ENCODE measurements around the gene SYNPO2.
"Not testable (repeated sequence)": the region's sequence is repeated elsewhere in the genome, so short reads cannot be mapped to it uniquely, and the experiment has no call there.

SYNPO2 gene

GRCh38 chr4:119010221-119010620 is 121.6 kb downstream of the SYNPO2 start:
- DNase-seq = not testable (repeated sequence)

DNA sequence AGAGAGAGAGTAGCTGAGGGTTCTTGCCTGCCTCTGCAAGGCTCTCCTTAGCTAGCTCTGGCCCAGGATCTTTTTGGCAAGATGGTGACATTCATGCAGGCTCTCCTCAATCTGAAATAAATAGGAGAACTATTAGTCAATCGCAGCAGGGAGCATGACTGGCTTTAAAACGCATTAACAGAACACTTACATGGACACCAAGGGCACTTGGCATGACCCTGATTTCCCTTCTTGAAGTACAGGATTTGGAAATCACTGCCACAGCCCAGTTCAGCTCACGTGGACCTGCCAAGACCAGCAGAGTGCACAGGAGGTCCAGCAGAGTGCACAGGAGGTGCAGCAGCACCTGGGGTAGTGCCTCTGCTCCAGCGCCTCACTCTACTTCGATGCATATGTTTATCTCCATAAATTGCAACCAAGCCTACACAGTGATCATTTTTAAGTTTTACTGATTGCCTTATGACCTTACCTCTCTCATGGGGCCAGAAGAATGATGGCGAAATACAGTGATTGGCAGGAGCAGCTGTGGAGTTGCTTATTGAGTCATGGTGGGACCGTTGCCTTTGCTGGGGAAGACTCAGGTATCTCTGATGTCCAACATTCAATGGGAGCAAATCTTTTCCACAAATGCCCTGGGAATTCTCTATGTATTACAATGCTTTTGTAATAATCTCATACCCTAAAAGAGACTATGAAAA is 122.4 kb downstream of the SYNPO2 start:
- no peak for DNase-seq

GRCh38 chr4:119011607-119011988 is 122.9 kb downstream of the SYNPO2 start:
- DNase-seq = no peak

DNA sequence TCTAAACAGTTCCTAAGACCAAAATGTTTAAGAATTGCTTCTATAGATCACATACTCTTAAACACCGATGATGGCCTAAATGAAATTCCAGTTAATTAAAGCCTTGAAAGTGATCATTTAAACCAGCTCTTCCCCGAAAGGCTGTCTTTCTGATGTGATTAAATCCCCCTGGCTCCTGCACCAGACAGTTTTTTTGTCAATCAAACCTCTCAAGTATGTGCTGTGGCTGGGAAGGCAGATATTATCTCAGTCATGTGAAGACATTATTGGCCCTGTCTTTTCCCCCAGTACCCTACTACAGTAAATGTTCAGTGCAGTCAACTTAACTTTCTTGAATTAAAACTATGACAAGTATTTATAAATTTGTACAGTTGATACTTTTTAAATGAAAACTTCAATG is 126.0 kb downstream of the SYNPO2 start:
- no peak for DNase-seq

DNA sequence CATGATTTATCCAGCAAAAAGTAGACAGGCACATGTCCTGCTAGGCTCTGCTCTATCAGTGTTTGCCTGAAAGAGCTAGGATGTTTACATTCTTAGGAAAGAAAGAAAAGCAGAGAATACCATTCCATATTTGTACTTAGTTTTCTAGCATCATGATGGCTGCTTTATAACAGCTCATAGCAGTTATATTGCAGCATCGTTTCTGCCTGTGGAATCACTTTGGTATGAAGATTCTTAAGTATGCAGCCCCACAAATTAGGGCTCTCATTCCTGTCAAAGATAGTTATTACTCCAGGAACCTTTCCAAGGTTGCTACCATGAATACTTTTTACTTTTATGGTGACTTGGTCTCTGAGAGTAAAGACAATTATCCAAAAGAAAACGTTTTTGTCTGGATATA is 128.0 kb downstream of the SYNPO2 start:
- no peak for DNase-seq

DNA sequence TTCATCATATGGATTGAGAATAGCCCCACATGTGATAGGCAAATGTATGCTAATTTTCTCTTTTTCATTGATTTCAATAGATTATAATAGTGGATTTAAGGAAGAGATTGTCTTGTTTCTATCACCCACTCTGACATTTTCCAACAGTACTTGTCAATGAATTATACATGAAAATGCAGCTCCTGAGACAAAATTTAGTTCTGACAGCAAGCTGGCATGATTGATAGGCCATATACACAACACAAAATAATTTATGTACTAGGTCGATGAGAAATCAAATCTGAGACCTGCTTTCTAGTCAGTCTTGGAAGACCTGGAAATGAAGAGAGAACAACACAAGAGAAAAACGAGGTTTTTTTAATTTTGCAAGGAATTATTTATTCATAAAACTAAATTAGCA is 129.0 kb downstream of the SYNPO2 start:
- DNase-seq = no peak

DNA sequence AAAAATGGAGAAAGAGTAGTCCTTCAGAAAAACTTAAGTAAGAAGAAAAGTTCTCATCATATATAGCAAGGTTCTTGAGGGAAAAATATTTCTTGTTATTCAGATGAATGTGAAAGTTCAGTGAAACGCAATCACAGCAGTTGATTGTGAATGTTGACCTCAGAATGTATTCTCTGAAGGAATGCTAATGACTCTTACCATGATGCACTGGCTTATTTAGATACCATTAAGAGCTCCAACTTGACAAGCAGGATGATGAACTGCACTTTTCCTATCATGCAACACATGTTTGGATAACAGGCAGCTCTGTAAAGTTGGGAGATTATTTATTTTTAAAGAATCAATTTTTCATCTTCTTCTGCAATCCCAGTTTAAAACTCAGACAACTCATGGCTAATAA is 131.5 kb downstream of the SYNPO2 start:
- no peak for DNase-seq

DNA sequence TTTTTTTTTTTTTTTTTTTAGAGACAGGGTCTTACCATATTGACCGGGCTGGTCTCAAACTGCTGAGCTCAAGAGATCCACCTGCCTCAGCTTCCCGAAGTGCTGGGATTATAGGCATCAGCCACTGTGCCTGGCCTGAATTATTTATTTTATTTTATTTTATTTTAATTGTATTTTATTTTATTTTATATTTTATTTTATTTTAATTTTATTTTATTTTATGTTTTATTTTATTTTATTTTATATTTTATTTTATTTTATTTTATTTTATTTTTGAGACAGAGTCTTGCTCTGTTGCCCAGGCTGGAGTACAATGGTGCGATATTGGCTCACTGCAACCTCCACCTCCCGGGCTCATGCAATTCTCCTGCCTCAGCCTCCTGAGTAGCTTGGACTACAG is 133.9 kb downstream of the SYNPO2 start:
- DNase-seq = not testable (repeated sequence)

DNA sequence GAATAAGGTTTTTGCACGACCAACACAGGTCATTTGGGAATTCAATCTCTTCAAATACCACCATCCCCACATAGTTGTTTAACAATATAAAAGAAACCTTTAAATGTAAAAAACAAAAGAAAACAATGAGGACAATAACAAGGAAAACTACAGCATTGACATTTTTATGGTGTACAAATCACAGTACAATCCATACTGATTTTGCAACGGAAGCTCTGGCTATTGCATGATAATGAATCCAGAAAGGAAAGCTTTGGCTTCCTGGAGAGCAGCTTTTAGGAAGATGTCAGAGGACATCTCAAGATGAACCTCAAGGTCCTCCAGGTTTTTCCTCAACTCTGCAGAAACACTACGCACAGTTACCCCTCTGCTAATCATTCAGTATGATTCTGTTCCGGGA is 135.4 kb downstream of the SYNPO2 start:
- DNase-seq = no peak

DNA sequence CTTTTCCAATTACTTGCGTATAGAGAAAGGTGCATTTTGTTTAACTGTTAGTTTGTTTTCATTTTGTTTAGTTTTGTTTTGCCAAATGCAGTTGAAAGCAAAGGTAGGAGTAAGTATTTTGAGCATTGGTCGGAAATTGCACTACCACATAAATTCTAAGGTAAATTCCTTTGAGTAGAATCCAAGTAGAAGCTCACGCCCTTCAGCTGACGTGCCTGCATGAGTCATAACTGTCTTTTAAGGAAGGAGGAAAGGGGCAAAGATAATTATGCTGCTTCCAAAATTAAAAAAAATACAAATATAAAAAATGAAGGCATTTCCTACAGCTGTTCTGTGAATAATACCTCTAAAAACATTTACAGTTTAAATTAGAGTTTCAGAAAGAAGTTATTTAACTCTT is 136.8 kb downstream of the SYNPO2 start:
- DNase-seq = no peak

GRCh38 chr4:119025916-119026661 is 137.4 kb downstream of the SYNPO2 start:
- DNase-seq = no peak

- no peak for DNase-seq
Observed at GRCh38 chr4:119026662-119027444, 138.2 kb downstream of the SYNPO2 start.

DNA sequence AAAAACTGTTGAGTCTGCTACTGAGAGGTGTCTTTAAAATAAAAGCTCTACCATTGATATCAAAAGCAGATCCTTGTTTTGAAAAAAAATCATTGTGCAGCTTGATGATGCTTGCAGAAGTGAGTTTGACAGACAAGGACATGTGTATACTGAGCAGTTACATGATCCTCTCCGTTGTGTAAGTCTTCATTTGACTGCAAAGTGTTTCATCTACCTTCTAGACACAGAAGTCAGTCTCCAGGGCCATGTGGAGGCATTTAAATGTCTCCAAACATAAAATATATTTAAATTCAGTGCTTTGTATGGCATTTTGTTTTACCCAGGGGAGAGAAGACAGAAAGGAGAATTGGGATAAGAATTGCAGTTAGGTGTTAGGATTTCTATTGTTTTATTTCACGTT is 139.2 kb downstream of the SYNPO2 start:
- DNase-seq = no peak

- no peak for DNase-seq
Observed at GRCh38 chr4:119028296-119028695, 139.6 kb downstream of the SYNPO2 start.

DNA sequence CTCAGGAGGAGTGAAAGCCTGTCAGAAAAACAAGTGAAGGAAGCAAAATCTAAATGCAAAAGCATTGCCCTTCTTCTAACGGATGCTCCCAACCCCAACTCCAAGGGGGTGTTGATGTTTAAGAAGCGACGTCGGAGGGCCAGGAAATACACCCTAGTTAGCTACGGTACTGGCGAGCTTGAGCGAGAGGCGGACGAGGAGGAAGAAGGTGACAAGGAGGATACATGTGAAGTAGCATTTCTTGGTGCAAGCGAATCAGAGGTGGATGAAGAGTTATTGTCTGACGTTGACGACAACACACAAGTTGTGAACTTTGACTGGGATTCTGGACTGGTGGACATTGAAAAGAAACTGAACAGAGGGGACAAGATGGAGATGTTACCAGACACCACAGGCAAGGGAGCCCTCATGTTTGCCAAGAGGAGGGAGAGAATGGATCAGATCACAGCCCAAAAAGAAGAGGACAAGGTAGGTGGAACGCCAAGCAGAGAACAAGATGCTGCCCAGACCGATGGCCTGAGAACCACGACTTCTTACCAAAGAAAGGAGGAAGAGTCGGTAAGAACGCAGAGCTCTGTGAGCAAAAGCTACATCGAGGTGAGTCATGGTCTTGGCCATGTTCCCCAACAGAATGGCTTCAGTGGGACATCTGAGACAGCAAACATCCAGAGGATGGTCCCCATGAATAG is 141.3 kb downstream of the SYNPO2 start:
- no peak for DNase-seq

- no peak for DNase-seq
Observed at GRCh38 chr4:119030536-119030890, 141.9 kb downstream of the SYNPO2 start.

DNA sequence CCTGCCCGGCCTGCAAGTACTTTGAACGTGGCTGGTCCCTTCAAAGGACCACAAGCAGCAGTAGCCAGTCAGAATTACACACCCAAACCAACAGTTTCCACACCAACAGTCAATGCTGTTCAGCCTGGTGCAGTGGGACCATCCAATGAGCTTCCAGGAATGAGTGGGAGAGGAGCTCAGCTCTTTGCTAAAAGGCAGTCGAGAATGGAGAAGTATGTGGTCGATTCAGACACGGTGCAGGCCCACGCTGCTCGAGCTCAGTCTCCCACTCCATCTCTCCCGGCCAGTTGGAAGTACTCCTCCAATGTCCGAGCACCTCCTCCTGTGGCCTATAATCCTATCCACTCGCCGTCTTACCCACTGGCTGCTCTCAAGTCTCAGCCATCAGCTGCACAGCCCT is 142.6 kb downstream of the SYNPO2 start:
- DNase-seq = no peak

DNA sequence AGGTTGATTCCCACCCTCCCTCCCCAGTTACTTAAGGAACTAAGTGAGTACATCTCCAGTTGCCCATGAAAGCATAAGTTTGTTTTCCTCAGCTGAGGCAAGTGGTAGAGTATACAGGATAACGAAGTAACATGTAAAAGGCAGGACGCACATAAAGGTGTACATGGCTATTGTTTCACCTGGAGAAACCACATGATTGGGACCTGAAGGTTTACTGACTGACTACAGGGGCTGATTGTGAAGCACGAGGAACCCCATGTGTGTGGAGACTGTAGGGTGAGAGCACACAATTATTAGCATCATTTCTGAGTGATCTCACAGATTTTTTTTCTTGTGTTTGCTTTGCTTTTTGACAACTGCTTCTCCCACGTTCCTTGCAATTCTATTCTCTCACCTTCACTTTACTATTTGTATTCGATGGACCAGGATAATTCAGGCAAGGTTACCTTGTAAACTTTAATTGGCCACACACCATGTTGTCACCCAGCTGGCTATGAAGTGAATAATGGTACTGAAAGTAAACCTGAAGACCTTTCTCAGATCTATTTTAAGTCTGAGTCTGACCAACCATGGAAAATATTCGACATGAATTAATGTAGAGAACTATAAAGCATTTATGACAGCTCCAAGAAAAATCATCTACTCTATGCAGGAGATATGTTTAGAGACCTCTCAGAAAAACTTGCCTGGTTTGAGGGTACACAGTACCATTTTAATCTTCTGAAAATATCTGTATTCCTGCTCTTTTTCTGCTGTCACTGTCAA is 144.4 kb downstream of the SYNPO2 start:
- DNase-seq = no peak

DNA sequence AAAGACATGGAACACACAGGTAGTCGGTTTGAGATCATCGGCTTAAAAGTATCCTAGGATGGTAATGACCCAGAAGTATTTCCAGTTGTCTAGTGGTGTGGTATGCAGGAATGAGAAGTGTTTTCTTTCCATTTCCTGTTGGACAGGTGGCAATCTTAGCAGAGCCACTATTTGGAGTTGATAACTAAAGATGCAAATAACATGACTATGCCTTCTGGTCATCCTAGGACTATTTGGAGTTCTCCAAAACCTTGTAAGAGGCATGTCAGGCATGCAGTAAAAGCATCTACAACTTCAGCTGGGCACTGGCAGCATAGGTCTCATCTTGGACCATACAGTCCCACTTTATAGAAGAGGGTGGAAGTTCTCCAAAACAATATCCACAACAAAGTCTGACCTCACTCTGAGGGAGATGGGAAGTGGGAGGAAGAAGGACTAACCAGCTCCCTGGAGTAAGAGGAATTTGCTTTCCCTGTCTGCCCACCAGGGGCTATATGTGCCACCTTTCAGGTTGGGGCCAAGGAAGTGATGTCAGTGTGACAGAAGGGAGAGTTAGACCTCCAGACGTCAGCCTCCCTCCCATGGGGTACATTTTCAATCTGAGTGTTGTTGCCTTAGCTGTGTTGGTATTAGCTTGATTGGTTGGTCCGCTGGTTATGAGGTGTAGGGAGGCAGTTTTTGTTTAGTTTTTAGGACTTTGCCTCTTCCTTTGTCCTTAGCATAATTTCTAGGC is 145.8 kb downstream of the SYNPO2 start:
- no peak for DNase-seq

DNA sequence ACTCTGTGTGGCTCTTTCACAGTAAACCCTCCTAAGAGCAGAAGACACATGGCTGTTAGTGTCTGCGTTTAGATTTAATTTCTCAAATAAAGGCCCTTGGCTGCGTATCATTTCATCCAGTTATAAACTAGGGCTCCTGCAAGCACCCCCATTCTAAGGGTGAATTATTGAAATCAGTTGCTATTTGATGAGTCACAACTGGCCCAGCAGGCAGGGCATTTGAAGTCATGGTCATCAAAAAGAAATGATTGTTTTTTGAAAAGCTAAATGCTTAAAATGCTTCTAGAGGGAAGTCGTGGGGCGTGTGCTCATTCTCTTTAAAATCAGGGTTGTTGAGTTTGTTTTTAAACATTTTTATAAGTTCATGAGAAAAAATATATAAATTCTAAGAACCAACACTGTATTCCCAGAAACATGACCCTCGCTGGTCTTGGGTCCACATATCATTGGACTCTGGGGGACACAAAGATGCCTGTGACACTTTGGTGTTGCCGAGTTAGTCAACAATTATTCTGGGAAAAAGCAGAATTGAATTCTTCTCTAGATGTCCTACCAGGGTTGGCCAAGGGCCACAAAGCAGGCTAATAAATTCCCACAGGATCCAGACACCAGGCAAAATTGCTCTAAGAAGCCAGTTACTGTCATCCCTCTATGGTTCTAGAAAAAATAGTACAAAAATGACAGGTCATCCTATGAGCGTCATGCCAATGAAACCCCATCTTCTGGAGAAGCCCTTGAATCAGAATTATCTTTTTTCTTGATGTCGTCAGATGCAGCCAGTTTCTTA is 147.5 kb downstream of the SYNPO2 start:
- DNase-seq = no peak

GRCh38 chr4:119037709-119038108 is 149.1 kb downstream of the SYNPO2 start:
- no peak for DNase-seq
